ENCODE data around the gene CCNY.
"Not testable (repeated sequence)": the region's sequence is repeated elsewhere in the genome, so short reads cannot be mapped to it uniquely, and the experiment has no call there.

Gene CCNY

DNA sequence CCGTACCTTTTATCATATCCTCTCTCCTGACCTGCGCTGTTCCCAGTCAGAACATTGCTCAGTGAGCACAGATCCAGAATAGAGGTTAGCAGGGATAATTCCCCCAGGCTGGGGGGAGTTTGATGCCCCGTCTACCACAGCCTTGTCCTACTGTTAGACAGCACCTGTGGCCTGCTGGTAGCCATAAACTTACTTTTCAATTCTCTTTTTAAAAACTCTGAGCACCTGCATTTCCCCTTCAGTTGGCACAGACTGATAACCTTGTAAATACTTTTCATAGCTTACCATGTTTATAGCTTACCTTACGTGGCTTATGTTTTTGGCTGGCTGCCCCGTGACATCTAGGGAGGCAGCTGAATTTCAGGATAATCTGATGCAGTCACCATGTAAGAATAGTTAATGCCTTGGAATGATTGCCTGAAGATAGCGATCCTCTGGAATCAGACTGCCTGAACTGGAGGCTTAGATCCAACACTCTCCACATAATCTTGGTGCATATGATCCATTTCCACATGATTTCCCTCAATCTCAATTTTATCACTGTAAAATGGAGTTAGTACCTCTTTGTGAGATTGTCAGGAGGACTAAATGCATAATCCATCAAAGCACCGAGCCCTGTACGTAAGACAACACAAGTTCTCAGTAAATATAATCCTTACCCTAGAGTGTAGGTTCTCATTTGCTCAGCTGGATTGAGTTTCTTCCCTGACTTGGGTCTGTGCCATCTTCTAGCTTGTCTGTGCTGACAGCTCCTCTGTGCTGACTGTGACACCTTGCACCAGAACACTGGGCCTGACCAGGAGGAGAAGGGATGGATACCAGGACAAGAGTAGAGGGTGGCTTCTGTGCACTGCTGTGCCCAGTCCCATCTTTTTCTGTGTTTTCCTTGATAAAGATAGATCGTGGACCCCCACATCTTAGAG, 157.1 kb downstream of the CCNY start:
- no peak for DNase-seq

DNA sequence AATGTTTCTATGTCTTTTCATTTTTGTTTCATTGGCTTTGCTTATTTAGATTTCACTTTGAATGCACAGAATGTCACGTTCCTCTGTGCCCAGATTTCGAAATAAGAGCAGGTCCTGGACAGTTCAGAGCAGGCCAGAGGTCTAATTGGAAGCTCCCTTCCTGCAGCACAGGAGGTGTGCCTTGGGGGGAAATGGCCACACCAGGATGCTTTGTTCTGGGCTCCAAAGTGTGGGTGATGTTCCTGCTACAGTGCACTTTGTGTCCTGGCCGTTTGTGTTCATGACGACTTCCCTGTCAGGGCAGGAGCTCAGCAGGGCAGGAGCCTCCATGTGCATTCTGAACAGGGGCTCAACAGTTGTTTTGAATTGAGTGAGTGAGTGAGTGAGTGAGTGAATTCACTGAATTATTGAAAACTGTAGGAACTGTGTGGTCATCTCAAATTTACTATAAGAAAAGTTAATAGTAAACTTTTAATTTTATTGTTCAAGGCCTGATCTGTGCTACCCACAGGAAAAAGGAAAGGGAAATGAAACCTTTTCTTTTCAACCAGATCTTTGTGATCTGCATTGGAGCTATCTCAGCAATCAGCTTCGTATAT, 159.3 kb downstream of the CCNY start:
- peak; percentile 4 for DNase-seq

GRCh38 chr10:35497909-35498308, 161.6 kb downstream of the CCNY start:
- no peak for DNase-seq

- DNase-seq: no peak
Observed at GRCh38 chr10:35498693-35499092, 162.4 kb downstream of the CCNY start.

GRCh38 chr10:35501923-35502322, 165.6 kb downstream of the CCNY start:
- no peak for DNase-seq

DNA sequence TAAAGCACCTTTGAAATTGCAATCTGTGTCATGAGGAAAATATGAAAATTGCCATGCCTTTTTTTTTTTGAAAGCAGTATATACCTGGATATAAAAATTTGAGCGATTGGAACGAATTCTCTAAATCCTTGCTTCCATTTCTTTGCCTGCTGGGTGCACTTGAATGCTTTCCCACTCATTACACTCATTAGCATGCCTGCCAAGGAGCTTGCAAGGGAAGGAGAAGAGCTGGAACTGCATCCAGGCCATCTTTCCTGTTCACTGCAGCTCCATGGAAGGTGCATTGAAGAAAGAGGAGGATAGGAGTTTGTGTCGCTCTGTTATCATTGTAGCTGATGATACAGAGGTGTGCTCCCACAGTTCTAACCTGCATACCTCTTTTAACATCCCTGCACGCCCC, 166.4 kb downstream of the CCNY start:
- DNase-seq: no peak

DNA sequence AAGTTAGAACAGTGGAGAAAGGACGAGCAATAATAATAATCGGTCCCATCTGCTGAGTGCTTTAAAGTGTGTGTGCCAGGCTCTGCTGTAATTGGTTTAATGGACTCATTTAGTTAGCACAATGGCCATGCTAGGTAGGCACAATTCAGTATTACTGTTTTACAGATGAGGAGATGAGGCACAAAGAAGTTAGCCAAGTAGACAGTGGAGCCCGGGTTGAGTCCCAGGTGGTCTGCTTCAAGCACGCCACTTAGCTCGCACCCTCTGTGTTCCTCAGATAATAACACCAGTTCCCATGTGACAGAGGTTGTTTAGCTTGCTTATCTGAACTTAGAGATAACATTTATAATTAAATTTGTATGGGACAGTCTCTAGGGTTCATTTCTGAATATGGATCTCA, 167.3 kb downstream of the CCNY start:
- no peak for DNase-seq

- DNase-seq: no peak
Observed at GRCh38 chr10:35504132-35504531, 167.8 kb downstream of the CCNY start.

GRCh38 chr10:35505241-35505873, 169.0 kb downstream of the CCNY start:
- DNase-seq: no peak

- no peak for DNase-seq
Observed at GRCh38 chr10:35506741-35507140, 170.4 kb downstream of the CCNY start.

DNA sequence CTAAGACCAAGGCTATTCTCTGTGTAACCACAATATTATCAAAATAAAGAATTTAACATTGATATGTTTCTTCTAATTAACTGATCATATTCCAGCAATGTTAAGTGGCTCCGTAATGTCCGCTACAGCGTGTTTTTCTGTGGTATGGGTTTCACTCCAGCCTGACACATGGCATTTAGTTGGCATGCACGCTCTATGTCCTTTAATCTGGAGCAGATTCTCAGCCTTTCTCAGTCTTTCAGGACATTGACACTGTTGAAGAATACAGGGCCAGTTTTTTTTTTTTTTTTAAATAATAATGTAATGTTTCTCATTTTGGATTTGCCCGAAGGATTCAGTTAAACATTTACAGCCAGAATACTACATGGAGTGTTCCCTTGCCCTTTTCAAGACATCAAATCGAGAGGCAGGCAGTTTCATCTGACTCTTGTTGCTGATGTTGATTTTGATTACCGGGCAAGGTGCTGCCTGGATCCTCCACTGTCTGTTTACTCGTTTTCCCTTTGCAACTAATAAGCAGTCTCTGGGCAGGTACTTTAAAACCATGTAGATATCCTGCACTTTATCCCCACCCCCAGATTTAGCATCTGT, 171.3 kb downstream of the CCNY start:
- DNase-seq: no peak

- no peak for DNase-seq
Observed at GRCh38 chr10:35508647-35509046, 172.3 kb downstream of the CCNY start.

- DNase-seq: no peak
Observed at GRCh38 chr10:35510891-35511290, 174.6 kb downstream of the CCNY start.

DNA sequence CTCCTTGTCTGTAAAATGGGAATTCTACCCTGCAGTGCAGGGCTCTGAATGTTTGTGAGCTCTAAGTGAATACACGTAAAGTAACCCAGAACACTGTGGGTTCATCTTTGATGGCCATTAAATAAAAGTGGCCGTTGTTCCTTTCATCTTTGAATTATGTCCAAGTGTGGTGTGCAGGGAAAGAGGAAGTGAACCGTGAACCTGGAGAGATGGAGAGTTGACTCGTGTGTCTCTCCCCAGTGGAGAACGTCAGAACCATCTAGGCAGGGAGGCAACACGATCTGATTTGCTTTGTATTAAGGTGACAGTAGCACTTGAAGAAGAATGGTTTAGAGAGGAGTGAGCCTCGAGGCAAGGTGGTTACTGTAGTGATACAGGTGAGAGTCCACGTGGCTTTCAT, 175.3 kb downstream of the CCNY start:
- DNase-seq: no peak

DNA sequence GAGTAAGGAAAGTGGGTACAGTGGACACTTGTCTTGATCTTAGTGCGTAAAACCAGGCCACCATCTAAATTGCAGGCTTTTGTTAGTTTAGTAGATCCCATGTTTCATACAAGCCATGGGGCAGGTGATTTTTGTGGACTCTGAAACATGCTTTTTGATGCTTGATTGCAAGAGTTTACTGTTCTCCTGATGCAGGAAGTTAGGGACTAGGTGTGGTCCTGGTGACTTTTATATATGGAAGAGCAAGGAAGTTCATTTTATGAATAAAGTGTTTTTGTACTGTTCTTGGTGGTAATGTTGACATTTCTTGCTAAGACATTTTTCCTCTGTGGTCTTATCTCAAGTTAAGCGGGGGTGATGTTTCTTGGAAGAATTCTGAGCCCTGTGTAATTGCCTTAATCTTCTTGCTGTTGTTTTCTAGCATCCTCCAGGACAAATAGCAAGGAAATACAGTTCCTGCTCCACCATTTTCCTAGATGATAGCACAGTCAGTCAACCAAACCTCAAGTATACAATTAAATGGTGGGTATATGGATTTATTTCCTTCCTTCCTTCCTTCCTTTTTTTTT, 179.9 kb downstream of the CCNY start:
- peak; percentile 13 for DNase-seq

DNA sequence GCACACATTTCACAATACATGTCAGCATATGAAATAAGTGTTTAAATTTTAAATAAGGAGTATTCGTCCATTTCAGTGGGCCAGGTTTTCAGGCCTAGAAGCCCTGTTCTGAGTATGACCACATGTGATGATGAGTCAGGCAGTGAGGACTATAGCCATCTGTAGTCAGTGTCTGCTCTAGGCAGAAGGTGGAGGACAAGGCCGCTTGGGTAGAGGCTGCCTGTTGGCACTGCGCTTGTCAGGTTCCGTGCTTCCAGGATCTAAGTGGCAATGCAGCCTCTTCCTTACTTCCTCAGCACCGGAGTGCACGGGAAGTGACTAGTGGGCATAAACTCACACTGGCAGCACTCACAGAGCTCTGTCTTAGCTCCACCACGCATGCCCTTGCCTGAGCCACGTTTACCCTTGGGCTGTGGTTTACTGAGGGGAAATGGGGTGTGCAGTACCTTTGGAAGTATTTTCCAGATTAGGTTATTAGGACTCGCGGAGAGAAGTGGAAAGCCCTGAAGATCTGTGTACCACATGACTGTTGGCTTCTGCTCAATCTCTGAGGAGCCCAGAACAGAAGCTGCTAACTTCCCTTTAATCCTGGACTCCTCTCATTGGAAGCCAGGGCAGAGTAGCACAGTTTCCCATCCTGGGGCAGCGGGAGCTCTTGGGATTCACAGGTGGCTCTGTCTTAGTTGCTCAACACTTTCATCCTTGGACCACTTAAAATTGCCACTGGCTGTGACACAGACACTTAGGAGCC, 181.3 kb downstream of the CCNY start:
- no peak for DNase-seq

GRCh38 chr10:35518187-35518586, 181.9 kb downstream of the CCNY start:
- not testable (repeated sequence) for DNase-seq

GRCh38 chr10:35520996-35521395, 184.7 kb downstream of the CCNY start:
- no peak for DNase-seq

DNA sequence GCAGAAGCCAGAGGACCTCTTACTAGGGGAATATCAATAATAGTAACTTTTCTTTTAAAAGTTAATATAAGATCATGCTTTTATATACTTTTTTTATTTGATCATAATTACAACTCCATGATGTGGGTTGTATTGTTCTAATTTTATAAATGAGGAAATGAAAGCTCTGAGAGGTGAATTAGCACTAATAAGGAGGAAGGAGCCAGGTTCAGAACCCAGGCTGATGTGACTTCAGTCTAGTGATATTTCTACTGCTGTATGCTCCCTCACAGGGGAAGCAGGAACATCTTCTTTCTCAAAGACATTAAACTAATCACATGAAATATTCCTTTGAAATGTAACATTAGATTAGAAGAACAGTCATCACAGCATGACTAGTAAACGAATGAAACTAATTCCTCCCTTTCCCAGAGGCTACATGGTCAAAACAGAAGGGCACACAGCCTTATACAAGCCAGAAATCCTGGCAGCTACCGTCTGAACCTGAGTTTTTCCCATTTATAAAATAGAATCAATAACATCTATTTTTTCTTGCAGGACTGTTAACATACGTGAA, 187.4 kb downstream of the CCNY start:
- no peak for DNase-seq

GRCh38 chr10:35526746-35527145, 190.4 kb downstream of the CCNY start:
- no peak for DNase-seq

DNA sequence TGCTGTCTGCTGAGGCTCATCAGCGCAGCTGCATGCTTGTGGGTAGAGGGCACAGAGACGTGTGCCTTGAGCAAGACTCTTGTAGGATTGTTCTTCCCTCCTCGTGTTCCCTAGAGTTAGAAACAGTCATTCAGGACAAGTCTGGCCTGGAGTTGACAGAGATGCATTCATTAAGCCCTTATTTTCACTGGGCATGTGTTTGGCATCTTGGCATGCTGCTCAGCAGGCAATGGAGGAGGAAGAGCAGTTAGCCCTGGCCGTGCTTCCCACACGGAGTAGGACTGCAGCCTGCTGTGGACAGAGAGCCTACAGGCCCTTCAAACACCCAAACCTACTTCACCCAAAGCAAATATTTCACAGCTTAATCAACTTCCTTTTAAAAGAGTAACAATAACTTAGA, 195.8 kb downstream of the CCNY start:
- peak; percentile 15 for DNase-seq

GRCh38 chr10:35533565-35533964, 197.3 kb downstream of the CCNY start:
- no peak for DNase-seq
